HepG2 (cell line): ENCODE measurements around the gene SRC. TPM values are rescaled to one million over a fixed set of nuclear protein-coding genes. Genes with fewer than 3 reads are reported as not detected.
A peak's percentile ranks its signal among the peaks of the same experiment; 100 is the strongest.

Source experiments
- ARNT2 ChIP-seq: sonication (generic); formaldehyde crosslinking; IDR thresholded peaks from 2 replicates; pipeline ENCODE4 v1.8.0; 2022; ENCODE audit warnings: mild to moderate bottlenecking, low read depth, missing genetic modification reagents, moderate library complexity
- CCAR2 ChIP-seq: fragments of 200-400 bp; formaldehyde crosslinking; optimal IDR thresholded peaks from 2 replicates; pipeline ENCODE3; 2018; ENCODE audit warnings: low read depth, mild to moderate bottlenecking, low read length, moderate library complexity
- GZF1 ChIP-seq: sonication (generic); formaldehyde crosslinking; IDR thresholded peaks from 2 replicates; pipeline ENCODE4 v1.5.1; 2020; ENCODE audit warnings: mild to moderate bottlenecking, missing genetic modification reagents
- KLF15 ChIP-seq: sonication (generic); formaldehyde crosslinking; IDR thresholded peaks from 2 replicates; pipeline ENCODE4 v1.8.1; 2023; ENCODE audit warnings: borderline replicate concordance, mild to moderate bottlenecking, inconsistent platforms, missing genetic modification reagents, mixed read lengths
- MAZ ChIP-seq, 2 experiments: sonication (generic) in 1 of 2; formaldehyde crosslinking in 1 of 2; IDR thresholded peaks; 2 replicates each; pipeline versions ENCODE4 v1.5.0 to v1.6.1; 2012 to 2020; ENCODE audit warnings: low read depth in 2 of 2, mild to moderate bottlenecking in 2 of 2, borderline replicate concordance in 1 of 2, improper control_type of control experiment in 1 of 2, low read length in 1 of 2, missing genetic modification reagents in 1 of 2, moderate library complexity in 1 of 2
- NCOA5 ChIP-seq: sonication (generic); formaldehyde crosslinking; IDR thresholded peaks from 2 replicates; pipeline ENCODE4 v1.4.0; 2020; ENCODE audit warnings: missing genetic modification reagents
- NFE2 ChIP-seq: sonication (generic); formaldehyde crosslinking; IDR thresholded peaks from 2 replicates; pipeline ENCODE4 v1.4.0; 2020; ENCODE audit warnings: missing genetic modification reagents
- PHF8 ChIP-seq: sonication (generic); formaldehyde crosslinking; IDR thresholded peaks from 2 replicates; pipeline ENCODE4 v1.5.0; 2020; ENCODE audit warnings: missing genetic modification reagents
- TEF ChIP-seq: sonication (generic); formaldehyde crosslinking; IDR thresholded peaks from 2 replicates; pipeline ENCODE4 v1.5.0; 2020; ENCODE audit warnings: missing genetic modification reagents
- ZBTB40 ChIP-seq, 2 experiments: fragments of 450-650 bp in 1 of 2; sonication (generic) in 1 of 2; formaldehyde crosslinking in 1 of 2; IDR thresholded peaks; 2 replicates each; pipeline versions ENCODE4 v1.6.1 to v1.8.0; 2016 to 2022; ENCODE audit warnings: antibody characterized with exemption in 1 of 2, mild to moderate bottlenecking in 1 of 2, missing genetic modification reagents in 1 of 2
- ZNF121 ChIP-seq: sonication (generic); formaldehyde crosslinking; IDR thresholded peaks from 2 replicates; pipeline ENCODE4 v1.5.0; 2020; ENCODE audit warnings: mild to moderate bottlenecking, missing genetic modification reagents
- ZNF33A ChIP-seq: sonication (generic); formaldehyde crosslinking; IDR thresholded peaks from 2 replicates; pipeline ENCODE4 v1.5.1; 2020; ENCODE audit warnings: missing genetic modification reagents, mild to moderate bottlenecking, moderate library complexity, borderline replicate concordance
- ZNF503 ChIP-seq: sonication (generic); formaldehyde crosslinking; IDR thresholded peaks from 2 replicates; pipeline ENCODE4 v1.4.0; 2020; ENCODE audit warnings: missing genetic modification reagents
- ZNF703 ChIP-seq: sonication (generic); formaldehyde crosslinking; IDR thresholded peaks from 2 replicates; pipeline ENCODE4 v1.5.1; 2020; ENCODE audit warnings: missing genetic modification reagents, mild to moderate bottlenecking, moderate library complexity, borderline replicate concordance
- ZNF746 ChIP-seq: sonication (generic); formaldehyde crosslinking; IDR thresholded peaks from 2 replicates; pipeline ENCODE4 v1.8.0; 2022; ENCODE audit warnings: mild to moderate bottlenecking, missing genetic modification reagents
- ZSCAN31 ChIP-seq: sonication (generic); formaldehyde crosslinking; IDR thresholded peaks from 2 replicates; pipeline ENCODE4 v1.5.0; 2020; ENCODE audit warnings: low read depth, mild to moderate bottlenecking, missing genetic modification reagents
- polyA plus RNA-seq, 8 experiments: library from polyadenylated mRNA; depleted of rRNA in 3 of 8; stranded (reverse) in 7 of 8; unstranded in 1 of 8; fragments of >200 nt; fragmentation: Illumina TruSeq in 4 of 8; extraction: Trizol in 4 of 8; gene quantifications; 2 replicates each; pipeline versions ENCODE4 v1.2.1 to v1.2.3, GENCODE V29; 2011 to 2016; ENCODE audit warnings: low read depth in 4 of 8, missing spikeins in 1 of 8, mixed read lengths in 1 of 8; ENCODE audit not compliant: insufficient read depth in 1 of 8
- total RNA-seq, 5 experiments: library from RNA; depleted of rRNA; stranded (reverse); fragments of >200 nt; fragmentation: Illumina TruSeq; extraction: Trizol; gene quantifications; 2 replicates each; pipeline ENCODE4 v1.2.3, GENCODE V29; 2016; ENCODE audit warnings: low read depth in 1 of 5

The SRC gene
- total and polyA plus RNA-seq, 2 of the 13 experiments (the other 11 are each of a cell fraction or from before 2014, with no cell fraction given), result 54.7 to 192 TPM

GRCh38 chr20:37299718-37300528, 46.0 kb upstream of the SRC start (continued):
- TF ChIP-seq ZBTB40 (IDR thresholded peaks at IDR 0.05) (no peak), ZBTB40 (CRISPR knock-in tag; IDR thresholded peaks at IDR 0.05) (no peak), ARNT2 (CRISPR knock-in tag) (no peak), ZNF121 (peak; percentile 70), ZNF746 (CRISPR knock-in tag) (no peak), ZNF503 (CRISPR knock-in tag) (no peak), CCAR2 (no peak), NFE2 (CRISPR knock-in tag) (no peak), KLF15 (CRISPR knock-in tag) (no peak), ZNF33A (CRISPR knock-in tag) (no peak), ZNF703 (no peak), MAZ (IDR thresholded peaks at IDR 0.05; ENCODE audit: borderline replicate concordance, low read depth, low read length) (no peak; the same call in 1 of the 2 replicates), MAZ (CRISPR knock-in tag; IDR thresholded peaks at IDR 0.05; ENCODE audit: low read depth) (no peak), TEF (CRISPR knock-in tag) (no peak), NCOA5 (no peak), PHF8 (CRISPR knock-in tag) (no peak), GZF1 (CRISPR knock-in tag) (no peak), ZSCAN31 (no peak)
